Endothelial cell of umbilical vein (primary cell): ENCODE measurements around the gene TMEM254.

Source experiments
- CTCF ChIP-seq, 2 donors: IDR thresholded peaks; 1 replicate in 1 of 2; 2 replicates in 1 of 2; pipeline ENCODE4 v1.5.1; 2011; ENCODE audit warnings: low read length in 2 of 2, mild to moderate bottlenecking in 2 of 2, moderate library complexity in 2 of 2, control low read depth in 1 of 2, inconsistent platforms in 1 of 2, low read depth in 1 of 2; ENCODE audit not compliant: insufficient read depth in 1 of 2; ENCODE audit errors: extremely low read depth in 1 of 2
- MAX ChIP-seq: IDR thresholded peaks from 2 replicates; pipeline ENCODE4 v1.6.1; 2011; ENCODE audit not compliant: insufficient read depth, insufficient read length
- POLR2A ChIP-seq: IDR thresholded peaks from 2 replicates; pipeline ENCODE4 v1.6.1; 2012; ENCODE audit warnings: low read depth, mild to moderate bottlenecking, control low read depth, low read length
- POLR2AphosphoS5 ChIP-seq: IDR thresholded peaks from 2 replicates; pipeline ENCODE4 v1.6.1; 2012; ENCODE audit warnings: low read depth, mild to moderate bottlenecking, control low read depth, low read length, moderate library complexity; ENCODE audit not compliant: insufficient read depth

- no peak for TF ChIP-seq POLR2A
- TF ChIP-seq MAX = no peak
- TF ChIP-seq POLR2AphosphoS5 = no peak
- TF ChIP-seq CTCF (IDR thresholded peaks at IDR 0.05; ENCODE audit: extremely low read depth in 1 of 2, insufficient read depth in 1 of 2, low read depth in 1 of 2, low read length in 2 of 2) = no peak
Measured at GRCh38 chr10:80070057-80070456, 8.4 kb upstream of the TMEM254 start.
